Measurements from ENCODE around the gene PPP1R27.

The PPP1R27 gene

GRCh38 chr17:81808778-81809555 is 25.9 kb downstream of the PPP1R27 start:
- Histone ChIP-seq H4K20me1 (ENCODE audit: insufficient read depth) (no peaks in the 10 kb centered on the region), H3K4me1 (ENCODE audit: low read depth, poor library complexity, severe bottlenecking) (no peaks in the 10 kb centered on the region), H3K4me2 (no peak overlapping the region), H2AFZ (ENCODE audit: low read depth) (no peak overlapping the region), H3K79me2 (ENCODE audit: insufficient read depth, low read depth) (no peaks in the 10 kb centered on the region), H3K9ac (no peak overlapping the region), H3K27me3 (ENCODE audit: insufficient read depth, low read depth) (peaks cover 95% of the 10 kb centered on the region), H3K36me3 (ENCODE audit: insufficient read depth) (no peaks in the 10 kb centered on the region), H3K4me3 (IDR thresholded peaks at IDR 0.05; ENCODE audit: insufficient read depth, low read depth, low read length) (no peak overlapping the region), H3K27ac (no peak overlapping the region)
- no peak for TF ChIP-seq CTCF (conservative IDR thresholded peaks at IDR 0.05; ENCODE audit: low read depth, low read length)

- H3K27ac ChIP-seq: no peak overlapping the region
- no peaks in the 10 kb centered on the region for H3K4me1 ChIP-seq (ENCODE audit: low read depth, poor library complexity, severe bottlenecking)
- TF ChIP-seq CTCF (conservative IDR thresholded peaks at IDR 0.05; ENCODE audit: low read depth, low read length): no peak
- H3K36me3 ChIP-seq (ENCODE audit: insufficient read depth): no peaks in the 10 kb centered on the region
- no peaks in the 10 kb centered on the region for H3K79me2 ChIP-seq (ENCODE audit: insufficient read depth, low read depth)
- no peak overlapping the region for H3K4me3 ChIP-seq (IDR thresholded peaks at IDR 0.05; ENCODE audit: insufficient read depth, low read depth, low read length)
- H3K27me3 ChIP-seq (ENCODE audit: insufficient read depth, low read depth): peaks cover 93% of the 10 kb centered on the region
- H4K20me1 ChIP-seq (ENCODE audit: insufficient read depth): no peaks in the 10 kb centered on the region
- no peak overlapping the region for H3K4me2 ChIP-seq
- H2AFZ ChIP-seq (ENCODE audit: low read depth): no peak overlapping the region
- H3K9ac ChIP-seq: no peak overlapping the region
These were observed 27.0 kb downstream of the PPP1R27 start for GRCh38 chr17:81807839-81808238.

- H3K9ac ChIP-seq: no peak overlapping the region
- H2AFZ ChIP-seq (ENCODE audit: low read depth): no peak overlapping the region
- no peaks in the 10 kb centered on the region for H4K20me1 ChIP-seq (ENCODE audit: insufficient read depth)
- no peaks in the 10 kb centered on the region for H3K79me2 ChIP-seq (ENCODE audit: insufficient read depth, low read depth)
- no peaks in the 10 kb centered on the region for H3K36me3 ChIP-seq (ENCODE audit: insufficient read depth)
- no peak overlapping the region for H3K4me2 ChIP-seq
- TF ChIP-seq CTCF (conservative IDR thresholded peaks at IDR 0.05; ENCODE audit: low read depth, low read length): no peak
- H3K4me3 ChIP-seq (IDR thresholded peaks at IDR 0.05; ENCODE audit: insufficient read depth, low read depth, low read length): no peak overlapping the region
- H3K4me1 ChIP-seq (ENCODE audit: low read depth, poor library complexity, severe bottlenecking): no peaks in the 10 kb centered on the region
- H3K27me3 ChIP-seq (ENCODE audit: insufficient read depth, low read depth): peaks cover 93% of the 10 kb centered on the region
- H3K27ac ChIP-seq: no peak overlapping the region
These were observed 27.6 kb downstream of the PPP1R27 start for GRCh38 chr17:81807210-81807719.

GRCh38 chr17:81806461-81807209 is 28.2 kb downstream of the PPP1R27 start:
- TF ChIP-seq CTCF (conservative IDR thresholded peaks at IDR 0.05; ENCODE audit: low read depth, low read length): no peak
- Histone ChIP-seq H3K79me2 (ENCODE audit: insufficient read depth, low read depth) (no peaks in the 10 kb centered on the region), H4K20me1 (ENCODE audit: insufficient read depth) (no peaks in the 10 kb centered on the region), H2AFZ (ENCODE audit: low read depth) (no peak overlapping the region), H3K4me3 (IDR thresholded peaks at IDR 0.05; ENCODE audit: insufficient read depth, low read depth, low read length) (no peak overlapping the region), H3K9ac (no peak overlapping the region), H3K36me3 (ENCODE audit: insufficient read depth) (no peaks in the 10 kb centered on the region), H3K27ac (no peak overlapping the region), H3K4me1 (ENCODE audit: low read depth, poor library complexity, severe bottlenecking) (no peaks in the 10 kb centered on the region), H3K4me2 (no peak overlapping the region), H3K27me3 (ENCODE audit: insufficient read depth, low read depth) (peaks cover 93% of the 10 kb centered on the region)
